ENCODE data around the gene ZNF343. TPM values are rescaled to one million over a fixed set of nuclear protein-coding genes. Genes with fewer than 3 reads are reported as not detected.

Gene ZNF343
- polyA plus RNA-seq, 1 donor = 8.4 TPM

Other genes starting within 250 kb of the ZNF343 start
- gene TGM3, start 212.9 kb downstream of the ZNF343 start, polyA plus RNA-seq (ENCODE audit: insufficient read length) = 0.61 TPM
- not detected for gene TGM6, start 128.0 kb downstream of the ZNF343 start, polyA plus RNA-seq (ENCODE audit: insufficient read length)
- gene SNRPB, start 38.1 kb downstream of the ZNF343 start, polyA plus RNA-seq (ENCODE audit: insufficient read length) = 94.4 TPM
- 0.13 TPM for gene TMC2, start 27.7 kb upstream of the ZNF343 start, polyA plus RNA-seq (ENCODE audit: insufficient read length)
- 161 TPM for gene NOP56, start 143.7 kb upstream of the ZNF343 start, polyA plus RNA-seq (ENCODE audit: insufficient read length)
- 105 TPM for gene IDH3B, start 155.3 kb upstream of the ZNF343 start, polyA plus RNA-seq (ENCODE audit: insufficient read length)
- gene EBF4, start 183.9 kb upstream of the ZNF343 start, polyA plus RNA-seq (ENCODE audit: insufficient read length) = 6.9 TPM